ENCODE results near the gene GRAP.
A peak's percentile ranks its signal among the peaks of the same experiment; 100 is the strongest.

GRAP gene

DNA sequence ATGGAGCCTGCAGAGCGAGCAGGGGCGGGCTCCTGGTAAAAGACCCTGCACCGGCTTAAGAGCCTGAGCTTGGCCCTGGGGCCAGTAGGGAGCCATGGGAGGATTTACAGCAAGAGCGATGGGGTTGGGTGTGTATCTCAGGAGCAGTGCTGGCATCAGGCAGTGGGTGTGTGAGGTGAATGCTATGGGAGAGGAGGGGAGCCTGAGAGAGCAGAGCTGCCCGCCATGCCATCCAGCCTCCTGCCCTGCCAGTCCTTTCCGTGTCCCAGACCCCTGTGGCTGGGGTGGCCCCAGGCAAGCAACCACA lies 65.5 kb downstream of the GRAP start:
- no peak for DNase-seq

DNA sequence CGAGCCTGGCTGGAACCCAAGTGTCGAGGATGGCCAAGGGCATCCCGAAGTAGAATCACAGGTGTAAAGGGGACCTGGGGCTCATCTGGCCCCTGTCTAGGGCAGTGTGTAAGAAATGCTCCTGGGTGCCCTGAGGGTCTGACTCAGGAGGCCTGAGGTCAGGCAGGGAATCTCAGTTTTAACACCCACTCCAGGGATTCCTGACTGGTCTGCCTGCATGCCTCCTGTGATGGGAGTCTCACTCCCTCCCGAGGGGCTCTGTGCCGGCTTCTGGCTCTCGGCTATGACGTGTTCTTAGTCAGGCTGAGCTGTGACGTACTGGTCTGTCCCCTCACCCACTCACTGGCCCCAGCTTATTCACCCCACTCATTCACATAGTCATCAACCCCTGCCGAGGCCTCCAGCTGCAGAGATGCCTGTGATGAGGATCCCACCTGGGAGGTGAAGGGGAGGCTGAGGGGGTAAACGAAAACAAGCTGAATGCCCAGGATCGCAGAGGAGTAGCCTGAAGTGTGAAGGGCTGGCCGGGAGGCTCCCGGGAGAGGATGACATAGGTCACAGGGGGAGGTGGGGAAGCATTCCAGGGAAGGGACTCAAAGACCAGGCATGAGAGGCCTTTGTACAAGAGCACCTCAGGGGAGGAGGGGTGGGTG lies 65.9 kb downstream of the GRAP start:
- no peak for DNase-seq

DNA sequence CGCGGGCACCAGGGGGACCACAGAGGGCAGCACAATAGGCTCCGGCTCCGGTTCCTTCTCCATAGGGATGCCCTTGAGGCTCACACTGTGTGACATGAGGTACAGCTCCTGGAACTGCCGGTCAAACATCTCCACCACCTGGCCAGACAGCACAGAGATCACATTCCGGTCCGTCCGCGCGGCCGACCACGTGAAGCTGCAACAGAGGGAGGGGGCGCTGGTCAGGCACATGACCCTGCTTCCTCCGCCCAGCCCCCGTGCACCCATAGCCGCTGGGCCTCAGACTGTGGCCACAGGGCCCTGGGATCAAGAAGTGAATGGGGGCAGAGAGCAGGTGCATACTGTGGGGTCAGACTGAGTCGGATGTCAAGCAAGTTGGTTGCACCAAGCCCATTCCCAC lies 68.1 kb downstream of the GRAP start:
- no peak for DNase-seq

DNA sequence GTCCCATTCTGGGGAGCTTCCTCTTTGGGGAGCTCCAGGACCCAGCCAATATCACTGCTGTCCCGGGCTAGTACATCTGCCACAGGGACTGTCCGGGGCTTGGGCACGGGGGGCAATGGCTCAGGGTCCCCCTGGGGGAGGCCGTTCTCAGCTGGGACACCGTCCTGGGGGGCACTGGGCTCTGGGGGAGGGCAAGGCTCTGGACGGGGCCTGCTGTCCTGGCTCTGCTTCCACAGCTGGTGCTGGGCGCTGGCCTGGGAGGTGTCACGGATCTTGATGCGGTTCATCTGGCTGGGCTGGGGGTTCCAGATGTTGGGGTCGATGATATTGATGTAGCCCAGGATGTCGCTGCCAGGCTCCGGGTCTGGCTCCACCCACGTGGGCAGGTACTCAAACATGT lies 68.7 kb downstream of the GRAP start:
- no peak for DNase-seq

DNA sequence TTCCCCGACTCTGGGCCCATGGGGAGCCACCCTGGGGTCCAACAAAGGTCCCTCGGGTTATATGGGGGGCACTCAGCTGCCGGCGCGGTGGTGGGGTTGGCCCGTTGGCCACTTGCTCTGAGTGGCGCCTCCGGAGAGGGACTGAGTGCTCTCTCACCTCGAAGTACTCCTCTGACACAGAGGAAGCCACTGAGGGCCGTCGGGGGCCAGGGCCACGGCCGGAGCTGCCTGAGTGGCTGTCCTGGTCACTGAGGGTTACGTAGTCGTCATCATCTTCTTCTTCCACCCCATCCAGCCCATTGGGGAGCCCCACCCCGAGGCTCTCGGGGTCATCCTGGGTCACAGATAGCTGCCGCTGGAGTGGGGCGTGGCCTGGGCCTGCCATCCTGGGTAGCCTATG lies 69.1 kb downstream of the GRAP start:
- DNase-seq, result no peak

DNA sequence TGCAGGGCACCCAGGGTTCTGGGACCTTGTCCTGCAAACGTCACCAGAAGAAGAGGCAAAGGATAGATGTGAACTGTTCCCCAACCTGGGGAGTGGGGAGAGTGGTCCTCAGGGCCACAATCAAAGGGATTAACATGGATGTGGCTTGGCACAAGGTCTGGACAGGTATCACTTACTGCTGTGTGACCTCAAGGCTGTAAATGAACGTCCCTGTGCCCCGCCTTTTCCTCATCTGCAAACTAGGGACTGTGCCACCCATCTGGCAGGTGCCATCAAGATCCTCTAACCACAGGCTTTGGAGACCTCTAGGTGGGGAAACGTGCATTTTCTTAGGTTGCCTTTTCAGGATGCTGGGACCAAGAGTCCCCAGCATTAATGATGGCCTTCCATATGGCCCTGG lies 69.7 kb downstream of the GRAP start:
- no peak for DNase-seq

DNA sequence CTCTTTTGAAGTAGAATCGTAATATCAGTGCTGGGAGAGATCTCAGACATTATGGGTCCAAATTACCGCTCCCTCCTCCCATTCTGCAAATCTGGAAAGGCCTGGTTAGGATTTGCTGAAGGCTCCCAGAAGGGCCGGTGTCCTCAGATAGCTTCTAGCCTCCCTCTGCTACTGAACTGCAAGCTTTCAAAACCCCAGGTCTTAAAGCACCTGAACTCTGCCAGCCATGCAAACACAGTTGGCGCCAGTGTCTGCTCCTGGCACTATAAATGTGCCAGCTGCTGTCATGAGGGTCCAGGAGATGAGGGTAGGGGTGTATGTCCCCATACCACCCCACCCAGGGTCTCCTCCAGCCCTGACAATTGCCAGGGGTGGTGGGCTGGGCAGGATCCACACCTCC lies 70.6 kb downstream of the GRAP start:
- DNase-seq, result no peak

DNA sequence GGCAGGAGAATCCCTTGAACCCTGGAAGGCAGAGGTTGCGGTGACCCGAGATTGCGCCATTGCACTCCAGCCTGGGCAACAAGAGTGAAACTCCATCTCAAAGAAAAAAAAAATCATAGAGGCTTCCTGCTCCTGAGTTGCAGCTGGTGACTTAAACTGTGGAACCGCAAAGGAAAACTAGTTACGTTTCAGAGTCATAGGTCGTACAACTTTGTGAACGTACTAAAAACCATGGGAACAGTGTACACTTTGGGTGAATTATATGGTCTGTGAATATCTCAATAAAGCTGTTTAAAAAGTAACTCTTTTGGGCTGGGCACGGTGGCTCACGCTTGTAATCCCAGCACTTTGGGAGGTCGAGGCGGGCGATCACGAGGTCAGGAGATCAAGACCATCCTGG lies 71.2 kb downstream of the GRAP start:
- DNase-seq, result no peak

DNA sequence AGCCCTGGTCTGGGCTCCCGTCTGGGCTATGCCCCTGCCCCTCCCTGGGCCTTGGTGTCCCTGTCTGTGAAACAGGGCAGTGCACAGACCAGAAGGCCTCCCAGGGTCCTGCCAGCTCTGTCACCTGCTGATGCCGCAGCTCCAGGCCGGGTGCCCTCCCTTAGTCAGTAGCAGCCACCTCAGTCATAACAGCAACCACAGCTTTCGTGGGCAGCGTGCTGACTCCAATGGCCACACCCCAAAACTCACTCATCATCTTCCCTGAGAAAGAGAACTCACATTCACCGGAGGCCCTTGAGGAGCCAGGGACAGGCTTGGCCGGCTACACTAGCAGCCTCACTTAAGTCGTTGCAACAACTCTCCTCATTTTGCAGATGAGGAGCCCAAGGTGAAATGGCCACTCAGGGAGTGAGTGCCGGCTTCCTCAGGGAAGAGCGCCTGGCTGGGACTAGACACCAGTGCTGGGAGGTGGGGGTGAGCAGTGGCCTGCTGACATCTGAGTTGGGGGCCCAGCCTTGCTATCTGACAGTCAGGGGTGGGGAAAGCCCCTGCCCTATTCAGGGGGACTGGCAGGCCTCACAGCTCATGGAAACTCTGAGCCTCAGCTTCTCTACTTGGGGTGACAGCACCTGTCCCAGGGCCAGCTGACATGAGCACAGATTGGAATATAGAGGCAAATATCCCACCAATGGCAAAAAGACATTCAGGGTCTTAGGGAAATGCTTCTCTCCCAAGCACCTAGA lies 72.2 kb downstream of the GRAP start:
- peak; percentile 40 for DNase-seq

DNA sequence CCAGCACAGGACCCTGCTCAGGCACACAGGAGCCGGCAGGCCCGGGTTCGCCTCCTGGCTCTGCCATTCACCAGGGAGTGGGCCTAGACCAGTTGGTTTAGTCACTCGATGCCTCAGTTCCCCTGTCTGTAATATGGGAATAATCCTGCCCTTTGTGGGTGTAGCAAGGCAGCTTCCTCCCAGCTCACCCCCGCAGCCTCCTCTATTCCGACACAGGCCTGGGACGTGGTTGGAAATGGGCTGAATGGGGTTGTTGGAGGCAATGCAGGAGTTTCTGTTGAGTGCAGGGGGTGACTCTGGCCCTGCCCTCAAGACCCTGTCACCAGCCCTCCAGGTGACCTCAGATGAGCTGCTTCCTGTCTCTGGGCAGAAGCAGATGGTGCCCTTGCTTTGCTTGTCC lies 75.0 kb downstream of the GRAP start:
- no peak for DNase-seq

All from activated CD4-positive, CD25-positive, alpha-beta regulatory T cell treated with anti-CD3 and anti-CD28 coated beads, Interleukin-2, amount 50 U/mL, for 72 hours (primary cell).